Neural progenitor cell (in vitro differentiated cells): Measurements from ENCODE around the gene NUDT5. TPM values are rescaled to one million over a fixed set of nuclear protein-coding genes. Genes with fewer than 3 reads are reported as not detected.

Experiments used
- DNase-seq: peaks from one replicate; pipeline ENCODE4 v3.0.0-alpha.2; 2016; ENCODE audit warnings: low spot score
- H2AFZ ChIP-seq: fragments of 200-600 bp; sonication (generic); replicated peaks from 2 replicates; pipeline ENCODE4 v1.6.1; 2016; ENCODE audit warnings: antibody characterized with exemption
- H3F3A ChIP-seq: fragments of 200-600 bp; sonication (generic); 2 replicates; pipeline ENCODE4 v1.6.1; 2016; ENCODE audit warnings: antibody characterized with exemption, low read depth
- H3K27ac ChIP-seq: fragments of 200-600 bp; sonication (generic); 2 replicates; pipeline ENCODE4 v1.5.1; 2016; ENCODE audit warnings: mild to moderate bottlenecking
- H3K27me3 ChIP-seq: fragments of 200-600 bp; sonication (generic); 2 replicates; pipeline ENCODE4 v1.6.1; 2016; ENCODE audit warnings: mild to moderate bottlenecking, moderate library complexity
- H3K36me3 ChIP-seq: fragments of 200-600 bp; sonication (generic); 2 replicates; pipeline ENCODE4 v1.5.1; 2016
- H3K4me1 ChIP-seq: fragments of 200-600 bp; sonication (generic); 2 replicates; pipeline ENCODE4 v1.6.1; 2016; ENCODE audit warnings: mixed run types
- H3K4me2 ChIP-seq: fragments of 200-600 bp; sonication (generic); 2 replicates; pipeline ENCODE4 v1.6.1; 2016
- H3K4me3 ChIP-seq: fragments of 200-600 bp; sonication (generic); 2 replicates; pipeline ENCODE4 v1.5.1; 2016
- H3K79me2 ChIP-seq: fragments of 200-600 bp; sonication (generic); 2 replicates; pipeline ENCODE4 v1.6.1; 2016; ENCODE audit warnings: low read depth
- H3K9ac ChIP-seq: fragments of 200-600 bp; sonication (generic); 2 replicates; pipeline ENCODE4 v1.6.1; 2016
- H3K9me3 ChIP-seq: fragments of 200-600 bp; sonication (generic); 2 replicates; pipeline ENCODE4 v1.5.1; 2016; ENCODE audit warnings: low read depth
- H4K20me1 ChIP-seq: fragments of 200-600 bp; sonication (generic); 2 replicates; pipeline ENCODE4 v1.6.1; 2016; ENCODE audit warnings: low read depth
- H3K27ac Mint-ChIP-seq: 3 replicates; pipeline ENCODE4 v1.8.0; 2021; ENCODE audit warnings: mixed read lengths
- H3K27me3 Mint-ChIP-seq: 2 replicates; pipeline ENCODE4 v1.8.0; 2022; ENCODE audit warnings: low read depth, mild to moderate bottlenecking, inconsistent platforms, moderate library complexity, mixed read lengths; ENCODE audit not compliant: insufficient read depth
- H3K36me3 Mint-ChIP-seq: 3 replicates; pipeline ENCODE4 v1.8.0; 2021; ENCODE audit warnings: mixed read lengths
- H3K4me1 Mint-ChIP-seq: 3 replicates; pipeline ENCODE4 v1.8.0; 2021; ENCODE audit warnings: mixed read lengths
- H3K4me3 Mint-ChIP-seq: 3 replicates; pipeline ENCODE4 v1.8.0; 2021; ENCODE audit warnings: mild to moderate bottlenecking, moderate library complexity, mixed read lengths
- H3K9me3 Mint-ChIP-seq: 3 replicates; pipeline ENCODE4 v1.8.0; 2020; ENCODE audit warnings: mixed read lengths
- CTCF ChIP-seq: fragments of 200-600 bp; sonication (generic); IDR thresholded peaks from 2 replicates; pipeline ENCODE4 v1.5.1; 2017; ENCODE audit warnings: antibody characterized with exemption, mild to moderate bottlenecking
- EZH2 ChIP-seq: fragments of 200-600 bp; sonication (generic); IDR thresholded peaks from 2 replicates; pipeline ENCODE4 v1.6.1; 2017; ENCODE audit warnings: antibody characterized with exemption, mild to moderate bottlenecking, moderate library complexity
- EZH2phosphoT487 ChIP-seq: fragments of 200-600 bp; sonication (generic); IDR thresholded peaks from 2 replicates; pipeline ENCODE4 v1.6.1; 2017; ENCODE audit warnings: antibody characterized with exemption
- total RNA-seq: library from RNA; depleted of rRNA; stranded (reverse); fragments of >200 nt; gene quantifications from 2 replicates; pipeline ENCODE4 v1.2.3, GENCODE V29; 2015; ENCODE audit warnings: low replicate concordance

Gene NUDT5
- total RNA-seq, 1 donor from 2014 or later: 85.0 TPM

GRCh38 chr10:12165036-12165435, 30.7 kb downstream of the NUDT5 start:
- Mint-ChIP-seq H3K27ac (no peak overlapping the region), H3K4me3 (no peak overlapping the region), H3K27me3 (no peaks in the 10 kb centered on the region), H3K36me3 (peaks cover 27% of the 10 kb centered on the region), H3K9me3 (no peaks in the 10 kb centered on the region), H3K4me1 (no peaks in the 10 kb centered on the region)
- Histone ChIP-seq H3K4me1 (no peaks in the 10 kb centered on the region), H4K20me1 (no peaks in the 10 kb centered on the region), H3K9ac (no peak overlapping the region), H2AFZ (no peak overlapping the region), H3K9me3 (no peaks in the 10 kb centered on the region), H3F3A (no peaks in the 10 kb centered on the region), H3K27me3 (no peaks in the 10 kb centered on the region), H3K79me2 (no peaks in the 10 kb centered on the region), H3K4me2 (no peak overlapping the region), H3K4me3 (no peak overlapping the region), H3K27ac (no peak overlapping the region), H3K36me3 (peaks cover 6% of the 10 kb centered on the region)
- no peak for TF ChIP-seq EZH2phosphoT487
- TF ChIP-seq CTCF: no peak
- TF ChIP-seq EZH2: no peak
- DNase-seq: no peak

DNA sequence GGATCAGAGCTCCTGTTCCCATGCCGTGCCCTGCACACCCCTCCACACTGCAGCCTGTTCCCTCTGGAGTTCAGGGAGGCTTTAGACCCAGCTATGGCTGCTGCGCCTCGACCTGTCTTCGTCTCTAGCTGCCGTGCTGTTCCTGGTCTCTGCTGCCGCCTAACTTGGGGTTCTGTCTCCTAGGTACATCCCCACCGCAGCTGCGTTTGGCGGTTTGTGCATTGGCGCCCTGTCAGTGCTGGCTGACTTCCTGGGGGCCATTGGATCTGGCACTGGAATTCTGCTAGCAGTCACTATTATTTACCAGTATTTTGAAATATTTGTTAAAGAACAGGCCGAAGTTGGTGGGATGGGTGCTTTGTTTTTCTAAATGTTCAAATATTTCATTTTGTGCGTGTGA, 31.6 kb downstream of the NUDT5 start:
- Histone ChIP-seq H3K9me3 (no peaks in the 10 kb centered on the region), H2AFZ (no peak overlapping the region), H3K36me3 (peaks cover 6% of the 10 kb centered on the region), H3K27ac (no peak overlapping the region), H3F3A (no peaks in the 10 kb centered on the region), H3K4me1 (no peaks in the 10 kb centered on the region), H3K27me3 (no peaks in the 10 kb centered on the region), H3K4me3 (no peak overlapping the region), H3K79me2 (no peaks in the 10 kb centered on the region), H3K4me2 (no peak overlapping the region), H3K9ac (no peak overlapping the region), H4K20me1 (no peaks in the 10 kb centered on the region)
- Mint-ChIP-seq H3K9me3 (no peaks in the 10 kb centered on the region), H3K4me1 (no peaks in the 10 kb centered on the region), H3K27me3 (no peaks in the 10 kb centered on the region), H3K4me3 (no peak overlapping the region), H3K36me3 (peaks cover 24% of the 10 kb centered on the region), H3K27ac (no peak overlapping the region)
- DNase-seq: no peak
- TF ChIP-seq CTCF (no peak), EZH2 (no peak), EZH2phosphoT487 (no peak)

DNA sequence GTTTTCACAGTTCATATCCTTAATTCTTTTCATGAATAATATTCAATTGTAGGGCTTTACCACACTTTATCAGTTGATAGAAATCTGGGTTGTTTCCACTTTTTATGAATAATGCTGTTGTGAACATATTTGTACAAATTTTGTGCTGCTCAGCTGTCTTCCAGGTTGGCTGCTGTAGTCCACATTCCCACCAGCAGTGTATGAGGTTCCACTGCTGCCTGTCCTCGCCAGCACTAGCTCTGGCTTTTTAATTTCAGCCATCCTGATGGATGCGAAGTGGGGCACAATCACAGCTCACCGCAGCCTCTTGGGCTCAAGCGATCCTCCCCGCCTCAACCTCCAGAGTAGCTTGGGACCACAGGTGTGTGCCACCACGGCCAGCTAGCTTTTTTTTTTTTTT, 32.8 kb downstream of the NUDT5 start:
- no peak overlapping the region for H3K4me3 ChIP-seq
- no peaks in the 10 kb centered on the region for H3K4me1 Mint-ChIP-seq
- H3K27me3 ChIP-seq: no peaks in the 10 kb centered on the region
- no peaks in the 10 kb centered on the region for H3F3A ChIP-seq
- no peak overlapping the region for H3K27ac Mint-ChIP-seq
- H2AFZ ChIP-seq: no peak overlapping the region
- no peak overlapping the region for H3K4me2 ChIP-seq
- H3K9me3 ChIP-seq: no peaks in the 10 kb centered on the region
- H3K79me2 ChIP-seq: no peaks in the 10 kb centered on the region
- peaks cover 10% of the 10 kb centered on the region for H3K36me3 ChIP-seq
- no peak overlapping the region for H3K27ac ChIP-seq
- no peaks in the 10 kb centered on the region for H3K9me3 Mint-ChIP-seq
- H3K4me3 Mint-ChIP-seq: no peak overlapping the region
- peaks cover 24% of the 10 kb centered on the region for H3K36me3 Mint-ChIP-seq
- no peaks in the 10 kb centered on the region for H3K4me1 ChIP-seq
- no peaks in the 10 kb centered on the region for H3K27me3 Mint-ChIP-seq
- no peak overlapping the region for H3K9ac ChIP-seq
- H4K20me1 ChIP-seq: no peaks in the 10 kb centered on the region
- no peak for TF ChIP-seq EZH2
- TF ChIP-seq EZH2phosphoT487: no peak
- no peak for TF ChIP-seq CTCF
- no peak for DNase-seq

DNA sequence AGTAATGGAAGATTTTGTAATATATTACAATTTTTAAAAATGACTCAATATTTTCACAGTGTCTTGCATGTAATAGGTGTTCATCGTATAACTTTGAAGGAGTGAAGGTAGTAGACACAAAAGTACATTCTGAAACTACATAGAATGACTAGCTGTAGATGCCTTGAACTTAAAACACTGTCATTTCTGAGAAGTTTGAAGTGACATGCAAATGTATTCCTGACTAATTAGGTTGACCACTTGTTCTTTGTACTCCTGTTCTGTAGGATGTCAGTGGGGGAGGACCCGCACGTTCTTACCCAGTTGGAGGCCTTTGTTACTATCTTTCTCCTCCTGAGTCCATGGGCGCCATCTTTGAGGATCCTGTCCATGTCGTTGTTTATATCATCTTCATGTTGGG, 35.0 kb downstream of the NUDT5 start:
- Histone ChIP-seq H3F3A (no peaks in the 10 kb centered on the region), H3K36me3 (peaks cover 10% of the 10 kb centered on the region), H2AFZ (no peak overlapping the region), H3K9ac (no peak overlapping the region), H3K4me3 (no peak overlapping the region), H4K20me1 (no peaks in the 10 kb centered on the region), H3K4me2 (no peak overlapping the region), H3K27me3 (no peaks in the 10 kb centered on the region), H3K9me3 (no peaks in the 10 kb centered on the region), H3K79me2 (no peaks in the 10 kb centered on the region), H3K27ac (no peak overlapping the region), H3K4me1 (no peaks in the 10 kb centered on the region)
- no peaks in the 10 kb centered on the region for H3K27me3 Mint-ChIP-seq
- no peaks in the 10 kb centered on the region for H3K4me1 Mint-ChIP-seq
- H3K4me3 Mint-ChIP-seq: no peak overlapping the region
- no peaks in the 10 kb centered on the region for H3K9me3 Mint-ChIP-seq
- DNase-seq: no peak
- no peak for TF ChIP-seq EZH2phosphoT487
- no peak for TF ChIP-seq CTCF
- TF ChIP-seq EZH2: no peak
- no peak overlapping the region for H3K27ac Mint-ChIP-seq
- peaks cover 31% of the 10 kb centered on the region for H3K36me3 Mint-ChIP-seq
